Measurements from ENCODE around the gene DHPS. TPM values are rescaled to one million over a fixed set of nuclear protein-coding genes. Genes with fewer than 3 reads are reported as not detected.

Gene DHPS
- total RNA-seq (ENCODE audit: unreplicated experiment) = 55.3 TPM
- long read RNA-seq, transcript DHPS-201 (9 exons, 1,363 nt) = major isoform, 39 of 60 reads
- long read RNA-seq, transcript DHPS-221 (8 exons, 1,176 nt) = minor isoform, 5 of 60 reads
- long read RNA-seq, partial matches to known transcripts = 1 of 60 reads
- long read RNA-seq, other reads (novel, unspliced or antisense) = 12 of 60 reads

- peak within 1 kb of the TSS; percentile 96 for H3K27ac Mint-ChIP-seq (ENCODE audit: unreplicated experiment)
- peaks cover 25% of the 10 kb centered on the region for H3K27me3 Mint-ChIP-seq (ENCODE audit: unreplicated experiment)
- H3K9me3 Mint-ChIP-seq (ENCODE audit: unreplicated experiment) = no peaks in the 10 kb centered on the region
- peaks cover 20% of the 10 kb centered on the region for H3K36me3 Mint-ChIP-seq (ENCODE audit: low read depth, unreplicated experiment)
- TF ChIP-seq CTCF (IDR thresholded peaks at IDR 0.05; ENCODE audit: unreplicated experiment) = no peak
- peak; percentile 85 for DNase-seq (ENCODE audit: low spot score)
- H3K4me1 Mint-ChIP-seq (ENCODE audit: unreplicated experiment) = peaks cover 6% of the 10 kb centered on the region
- H3K4me3 Mint-ChIP-seq (ENCODE audit: unreplicated experiment) = peak within 1 kb of the TSS; percentile 95
Observed at GRCh38 chr19:12681074-12681987, at the start of gene DHPS. Gene DHPS (minus strand): TSS chr19:12681880. CDS start chr19:12681766, 114 bp downstream.

DNA sequence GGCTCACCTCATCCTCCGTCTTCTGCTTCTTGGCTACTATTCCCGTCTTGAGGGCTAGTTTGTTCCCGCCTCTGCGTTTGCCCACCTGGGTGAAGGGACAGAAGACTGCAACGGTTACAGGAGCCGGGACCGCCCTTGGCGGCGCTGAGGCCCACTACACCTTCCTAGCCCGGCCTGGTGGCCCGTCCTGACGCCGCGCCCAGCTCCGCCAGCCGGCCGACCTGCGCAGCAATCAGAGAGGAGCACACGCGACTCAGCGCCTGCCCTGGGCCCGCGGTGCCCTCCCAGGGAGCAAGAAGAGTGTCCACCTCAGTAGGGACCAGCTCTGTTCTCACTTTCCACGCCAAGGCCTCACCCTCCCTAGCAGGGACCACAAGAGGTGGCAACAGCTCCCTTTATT lies 49.7 kb upstream of the DHPS start:
- no peak for TF ChIP-seq CTCF (IDR thresholded peaks at IDR 0.05; ENCODE audit: unreplicated experiment)
- peaks cover 17% of the 10 kb centered on the region for H3K4me1 Mint-ChIP-seq (ENCODE audit: unreplicated experiment)
- peaks cover 12% of the 10 kb centered on the region for H3K27me3 Mint-ChIP-seq (ENCODE audit: unreplicated experiment)
- no peak overlapping the region for H3K27ac Mint-ChIP-seq (ENCODE audit: unreplicated experiment)
- H3K9me3 Mint-ChIP-seq (ENCODE audit: unreplicated experiment) = no peaks in the 10 kb centered on the region
- DNase-seq (ENCODE audit: low spot score) = no peak
- H3K36me3 Mint-ChIP-seq (ENCODE audit: low read depth, unreplicated experiment) = peaks cover 19% of the 10 kb centered on the region
- H3K4me3 Mint-ChIP-seq (ENCODE audit: unreplicated experiment) = no peak overlapping the region

- peaks cover 19% of the 10 kb centered on the region for H3K36me3 Mint-ChIP-seq (ENCODE audit: low read depth, unreplicated experiment)
- no peak overlapping the region for H3K4me3 Mint-ChIP-seq (ENCODE audit: unreplicated experiment)
- H3K27ac Mint-ChIP-seq (ENCODE audit: unreplicated experiment) = peak overlapping the region; percentile 37
- peaks cover 17% of the 10 kb centered on the region for H3K4me1 Mint-ChIP-seq (ENCODE audit: unreplicated experiment)
- no peak for DNase-seq (ENCODE audit: low spot score)
- TF ChIP-seq CTCF (IDR thresholded peaks at IDR 0.05; ENCODE audit: unreplicated experiment) = no peak
- peaks cover 10% of the 10 kb centered on the region for H3K27me3 Mint-ChIP-seq (ENCODE audit: unreplicated experiment)
- H3K9me3 Mint-ChIP-seq (ENCODE audit: unreplicated experiment) = no peaks in the 10 kb centered on the region
Observed at GRCh38 chr19:12730064-12730463, 48.4 kb upstream of the DHPS start.

GRCh38 chr19:12727745-12728433 lies 46.2 kb upstream of the DHPS start:
- H3K4me3 Mint-ChIP-seq (ENCODE audit: unreplicated experiment) = no peak overlapping the region
- no peak for DNase-seq (ENCODE audit: low spot score)
- H3K9me3 Mint-ChIP-seq (ENCODE audit: unreplicated experiment) = no peaks in the 10 kb centered on the region
- peaks cover 12% of the 10 kb centered on the region for H3K27me3 Mint-ChIP-seq (ENCODE audit: unreplicated experiment)
- TF ChIP-seq CTCF (IDR thresholded peaks at IDR 0.05; ENCODE audit: unreplicated experiment) = no peak
- no peak overlapping the region for H3K27ac Mint-ChIP-seq (ENCODE audit: unreplicated experiment)
- H3K36me3 Mint-ChIP-seq (ENCODE audit: low read depth, unreplicated experiment) = peaks cover 19% of the 10 kb centered on the region
- H3K4me1 Mint-ChIP-seq (ENCODE audit: unreplicated experiment) = peaks cover 18% of the 10 kb centered on the region

Measured in endothelial cell (in vitro differentiated cells).